Effector memory CD4-positive, alpha-beta T cell (primary cell): ENCODE measurements around the gene PTP4A2.

Experiments
- DNase-seq, 3 donors: peaks; one replicate each; pipeline ENCODE4 v3.0.0-alpha.2; 2020
- H3K27ac ChIP-seq: 2 replicates; pipeline ENCODE4 v1.7.0; 2013; ENCODE audit warnings: mild to moderate bottlenecking, low read length, moderate library complexity; ENCODE audit not compliant: insufficient read depth, poor library complexity, severe bottlenecking
- H3K27me3 ChIP-seq: replicated peaks from 2 replicates; pipeline ENCODE4 v1.7.0; 2013; ENCODE audit warnings: mild to moderate bottlenecking, low read length; ENCODE audit not compliant: insufficient read depth, control insufficient read depth, poor library complexity, severe bottlenecking
- H3K36me3 ChIP-seq: 2 replicates; pipeline ENCODE4 v1.7.0; 2013; ENCODE audit warnings: mild to moderate bottlenecking, low read length, moderate library complexity; ENCODE audit not compliant: control insufficient read depth, insufficient read depth
- H3K4me1 ChIP-seq: 2 replicates; pipeline ENCODE4 v1.7.0; 2013; ENCODE audit warnings: low read length, mild to moderate bottlenecking; ENCODE audit not compliant: control insufficient read depth, insufficient read depth, poor library complexity, severe bottlenecking
- H3K4me3 ChIP-seq: 2 replicates; pipeline ENCODE4 v1.7.0; 2013; ENCODE audit warnings: low read length, low read depth, mild to moderate bottlenecking; ENCODE audit not compliant: insufficient read depth, poor library complexity, severe bottlenecking
- H3K9me3 ChIP-seq: 2 replicates; pipeline ENCODE4 v1.7.0; 2013; ENCODE audit warnings: mild to moderate bottlenecking, low read length, moderate library complexity; ENCODE audit not compliant: control insufficient read depth
- total RNA-seq, 3 donors: gene quantifications; one replicate each; lab custom pipeline; 2026; lab: John Stamatoyannopoulos, UW

Gene PTP4A2
- total RNA-seq = 291 to 462 (median 362) reads per million in 3 donors

GRCh38 chr1:31938184-31938975, at the start of gene PTP4A2:
Gene PTP4A2, minus strand, starts transcription at chr1:31938368. Its CDS starts 19,303 bp downstream, at chr1:31919065.
- peak; percentile 62 to 78 (median 68) for DNase-seq
- peaks cover 55% of the 10 kb centered on the region for H3K4me1 ChIP-seq
- no peaks in the 10 kb centered on the region for H3K9me3 ChIP-seq
- no peaks in the 10 kb centered on the region for H3K36me3 ChIP-seq
- peak within 1 kb of the TSS; percentile 75 for H3K4me3 ChIP-seq
- no peaks in the 10 kb centered on the region for H3K27me3 ChIP-seq
- peak within 1 kb of the TSS; percentile 81 for H3K27ac ChIP-seq

GRCh38 chr1:31987135-31987619, 49.0 kb upstream of the PTP4A2 start:
- Histone ChIP-seq H3K4me3 (no peak overlapping the region), H3K27me3 (no peaks in the 10 kb centered on the region), H3K36me3 (no peaks in the 10 kb centered on the region), H3K27ac (no peak overlapping the region), H3K9me3 (no peaks in the 10 kb centered on the region), H3K4me1 (peaks cover 32% of the 10 kb centered on the region)
- DNase-seq = no peak

GRCh38 chr1:31985430-31985829, 47.3 kb upstream of the PTP4A2 start:
- peak overlapping the region; percentile 67 for H3K27ac ChIP-seq
- H3K9me3 ChIP-seq = no peaks in the 10 kb centered on the region
- H3K4me3 ChIP-seq = no peak overlapping the region
- H3K36me3 ChIP-seq = no peaks in the 10 kb centered on the region
- no peaks in the 10 kb centered on the region for H3K27me3 ChIP-seq
- peaks cover 44% of the 10 kb centered on the region for H3K4me1 ChIP-seq
- DNase-seq = no peak

- no peak overlapping the region for H3K4me3 ChIP-seq
- peak in 2 of 3 donors; percentile 7 to 14 for DNase-seq
- peaks cover 41% of the 10 kb centered on the region for H3K4me1 ChIP-seq
- H3K27me3 ChIP-seq = no peaks in the 10 kb centered on the region
- H3K9me3 ChIP-seq = no peaks in the 10 kb centered on the region
- peak overlapping the region; percentile 67 for H3K27ac ChIP-seq
- H3K36me3 ChIP-seq = no peaks in the 10 kb centered on the region
Observed at GRCh38 chr1:31984419-31985347, 46.5 kb upstream of the PTP4A2 start.

- Histone ChIP-seq H3K4me1 (peaks cover 37% of the 10 kb centered on the region), H3K27me3 (no peaks in the 10 kb centered on the region), H3K4me3 (no peak overlapping the region), H3K36me3 (no peaks in the 10 kb centered on the region), H3K9me3 (no peaks in the 10 kb centered on the region), H3K27ac (peak overlapping the region; percentile 47)
- DNase-seq = peak; percentile 19 to 27 (median 26)
Observed at GRCh38 chr1:31981972-31982371, 43.8 kb upstream of the PTP4A2 start.

GRCh38 chr1:31981456-31981839, 43.3 kb upstream of the PTP4A2 start:
- peaks cover 37% of the 10 kb centered on the region for H3K4me1 ChIP-seq
- DNase-seq = no peak
- H3K4me3 ChIP-seq = no peak overlapping the region

GRCh38 chr1:31980835-31981455, 42.8 kb upstream of the PTP4A2 start:
- Histone ChIP-seq H3K27ac (no peak overlapping the region), H3K4me3 (no peak overlapping the region), H3K27me3 (no peaks in the 10 kb centered on the region), H3K4me1 (peaks cover 37% of the 10 kb centered on the region), H3K36me3 (no peaks in the 10 kb centered on the region), H3K9me3 (no peaks in the 10 kb centered on the region)
- no peak for DNase-seq

More at GRCh38 chr1:31981456-31981839, 43.3 kb upstream of the PTP4A2 start:
- Histone ChIP-seq H3K9me3 (no peaks in the 10 kb centered on the region), H3K36me3 (no peaks in the 10 kb centered on the region), H3K27ac (peak overlapping the region; percentile 47), H3K27me3 (no peaks in the 10 kb centered on the region)

GRCh38 chr1:31978843-31979400, 40.8 kb upstream of the PTP4A2 start:
- H3K27ac ChIP-seq = no peak overlapping the region
- no peak overlapping the region for H3K4me3 ChIP-seq
- H3K9me3 ChIP-seq = no peaks in the 10 kb centered on the region
- peaks cover 26% of the 10 kb centered on the region for H3K4me1 ChIP-seq
- no peaks in the 10 kb centered on the region for H3K27me3 ChIP-seq
- no peaks in the 10 kb centered on the region for H3K36me3 ChIP-seq
- DNase-seq = no peak

- Histone ChIP-seq H3K9me3 (no peaks in the 10 kb centered on the region), H3K27me3 (no peaks in the 10 kb centered on the region), H3K4me1 (peaks cover 15% of the 10 kb centered on the region), H3K4me3 (no peak overlapping the region), H3K27ac (no peak overlapping the region), H3K36me3 (no peaks in the 10 kb centered on the region)
- no peak for DNase-seq
Observed at GRCh38 chr1:31977385-31978131, 39.4 kb upstream of the PTP4A2 start.
